ENCODE measurements around the gene MNS1. TPM values are rescaled to one million over a fixed set of nuclear protein-coding genes. Genes with fewer than 3 reads are reported as not detected.

MNS1 gene
- total RNA-seq, 1 donor from 2014 or later: 1.4 TPM

DNA sequence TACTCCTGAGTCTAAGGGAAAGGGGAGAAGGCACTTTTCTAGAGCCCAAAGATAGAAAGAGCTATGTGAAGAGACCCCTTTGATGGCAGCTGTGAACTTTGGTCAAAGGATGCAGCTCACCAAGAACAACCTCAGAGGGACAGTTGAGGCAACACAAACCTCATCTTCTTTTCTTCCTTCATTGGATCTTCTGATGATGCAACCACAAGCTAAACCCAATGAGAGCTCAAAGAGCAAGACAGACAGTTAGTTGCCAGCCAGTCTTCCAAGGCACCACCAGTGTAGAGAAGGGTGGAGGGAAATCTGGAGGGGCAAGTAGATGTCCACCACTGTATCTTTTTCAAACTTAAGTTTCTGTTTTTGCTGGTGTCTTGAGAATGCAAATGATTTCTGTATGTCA, 10.4 kb upstream of the MNS1 start:
- Histone ChIP-seq H3K4me1 (no peaks in the 10 kb centered on the region), H3K27me3 (ENCODE audit: low read depth) (peaks cover 32% of the 10 kb centered on the region), H3K9me3 (replicated peaks) (peaks cover 9% of the 10 kb centered on the region), H3K36me3 (no peaks in the 10 kb centered on the region), H3K27ac (replicated peaks) (no peak overlapping the region), H3K4me3 (no peak overlapping the region)
- DNase-seq: no peak
- no peak for TF ChIP-seq CTCF (IDR thresholded peaks at IDR 0.05; ENCODE audit: borderline replicate concordance)
- intact Hi-C loops (cut with micrococcal nuclease): no loop called here

DNA sequence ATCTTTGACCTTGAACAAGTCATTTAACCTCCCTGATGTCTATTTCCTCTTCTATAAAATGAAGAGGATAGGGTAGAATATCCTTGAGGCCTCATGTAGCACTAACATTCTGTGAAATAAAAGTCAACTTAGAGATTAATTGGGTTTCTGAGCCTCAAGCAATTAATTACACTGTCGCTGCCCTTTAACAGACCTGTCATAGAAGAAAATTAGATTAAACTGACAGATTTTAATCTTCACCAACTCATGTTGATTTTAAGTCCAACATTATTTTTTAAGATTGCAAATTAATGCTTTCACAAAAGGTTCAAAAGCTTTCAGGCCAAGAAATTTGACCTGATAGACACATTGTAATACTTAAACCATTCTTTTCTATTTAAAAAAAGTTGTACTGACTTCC, 8.1 kb upstream of the MNS1 start:
- Histone ChIP-seq H3K27ac (replicated peaks) (no peak overlapping the region), H3K36me3 (no peaks in the 10 kb centered on the region), H3K9me3 (replicated peaks) (peaks cover 2% of the 10 kb centered on the region), H3K4me1 (no peaks in the 10 kb centered on the region), H3K27me3 (ENCODE audit: low read depth) (peaks cover 49% of the 10 kb centered on the region), H3K4me3 (no peak overlapping the region)
- no peak for TF ChIP-seq CTCF (IDR thresholded peaks at IDR 0.05; ENCODE audit: borderline replicate concordance)
- no peak for DNase-seq
- intact Hi-C loops (cut with micrococcal nuclease): no loop called here

- intact Hi-C loops (cut with micrococcal nuclease): no loop called here
- no peak for TF ChIP-seq CTCF (IDR thresholded peaks at IDR 0.05; ENCODE audit: borderline replicate concordance)
Observed at GRCh38 chr15:56472278-56472677, 7.3 kb upstream of the MNS1 start.

DNA sequence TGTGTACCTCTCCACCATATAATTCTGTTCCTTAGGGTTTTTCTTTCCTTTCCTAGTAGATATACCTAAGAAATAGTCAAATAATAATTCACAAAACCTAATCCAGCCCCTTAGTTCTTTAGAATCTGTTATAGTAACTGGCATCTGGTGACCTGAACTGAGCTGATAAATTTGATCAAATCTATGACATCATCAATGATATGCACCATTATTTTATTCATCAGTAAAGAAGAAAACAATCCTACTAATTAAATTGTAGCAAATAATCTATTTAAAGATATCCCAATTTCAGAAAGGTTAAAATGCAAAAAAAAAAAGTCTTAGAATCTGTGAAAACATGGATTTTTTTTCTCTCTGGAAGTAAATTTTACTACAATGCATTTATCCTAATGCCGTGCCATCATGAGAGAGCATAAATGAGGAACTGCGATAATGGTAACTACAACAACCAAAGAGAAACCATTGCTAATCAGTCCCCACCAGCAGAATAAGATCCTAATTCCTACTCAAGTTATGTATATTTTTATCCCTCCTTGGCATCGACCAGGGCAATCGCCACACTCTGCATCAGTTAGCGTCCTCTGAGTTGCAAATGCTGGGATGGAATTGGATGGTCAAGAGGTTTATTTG, 6.6 kb upstream of the MNS1 start:
- H3K27me3 ChIP-seq (ENCODE audit: low read depth): peaks cover 40% of the 10 kb centered on the region
- no peak overlapping the region for H3K4me3 ChIP-seq
- no peaks in the 10 kb centered on the region for H3K9me3 ChIP-seq (replicated peaks)
- intact Hi-C loops (cut with micrococcal nuclease): no loop called here
- no peaks in the 10 kb centered on the region for H3K4me1 ChIP-seq
- no peak overlapping the region for H3K27ac ChIP-seq (replicated peaks)
- H3K36me3 ChIP-seq: no peaks in the 10 kb centered on the region
- no peak for DNase-seq
- no peak for TF ChIP-seq CTCF (IDR thresholded peaks at IDR 0.05; ENCODE audit: borderline replicate concordance)

More at GRCh38 chr15:56472278-56472677, 7.3 kb upstream of the MNS1 start:
- Histone ChIP-seq H3K36me3 (no peaks in the 10 kb centered on the region), H3K27me3 (ENCODE audit: low read depth) (peaks cover 42% of the 10 kb centered on the region), H3K27ac (replicated peaks) (no peak overlapping the region), H3K9me3 (replicated peaks) (no peaks in the 10 kb centered on the region), H3K4me1 (no peaks in the 10 kb centered on the region), H3K4me3 (no peak overlapping the region)
- DNase-seq: no peak

DNA sequence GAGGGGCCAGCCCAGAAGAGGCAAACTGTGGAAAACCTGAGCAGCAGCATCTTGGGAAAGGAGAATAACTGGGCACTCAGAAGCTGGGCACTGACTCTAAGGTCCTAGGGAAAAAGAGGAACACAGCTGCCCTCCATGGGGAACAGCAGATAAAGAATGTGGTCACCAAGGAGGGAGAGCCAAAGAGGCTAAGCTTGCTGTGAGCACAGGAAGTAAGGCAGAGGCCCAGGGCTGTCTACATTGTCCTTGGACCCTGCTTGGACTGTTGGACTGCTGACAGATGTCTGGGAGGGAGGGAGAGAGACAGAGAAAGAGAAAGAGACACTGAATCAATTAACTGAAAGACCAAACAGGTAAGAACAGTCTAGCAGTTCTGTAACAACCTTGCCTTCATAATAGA, 4.5 kb upstream of the MNS1 start:
- Histone ChIP-seq H3K27me3 (ENCODE audit: low read depth) (peaks cover 40% of the 10 kb centered on the region), H3K4me3 (no peak overlapping the region), H3K4me1 (peaks cover 10% of the 10 kb centered on the region), H3K36me3 (no peaks in the 10 kb centered on the region), H3K27ac (replicated peaks) (no peak overlapping the region), H3K9me3 (replicated peaks) (no peaks in the 10 kb centered on the region)
- no peak for DNase-seq
- no peak for TF ChIP-seq CTCF (IDR thresholded peaks at IDR 0.05; ENCODE audit: borderline replicate concordance)
- intact Hi-C loops (cut with micrococcal nuclease): no loop called here

All from left ventricle myocardium inferior (tissue), 1 donor.